Endodermal cell (in vitro differentiated cells): ENCODE results near the gene MXRA7. TPM values are rescaled to one million over a fixed set of nuclear protein-coding genes. Genes with fewer than 3 reads are reported as not detected.
A peak's percentile ranks its signal among the peaks of the same experiment; 100 is the strongest.

ENCODE experiments used
- DNase-seq: peaks from one replicate; pipeline ENCODE4 v3.0.0-alpha.2; 2017
- H3K27ac ChIP-seq: 2 replicates; pipeline ENCODE4 v1.5.1; 2013; ENCODE audit warnings: mild to moderate bottlenecking, low read depth, low read length, moderate library complexity
- H3K27me3 ChIP-seq: 2 replicates; pipeline ENCODE4 v1.6.1; 2013; ENCODE audit warnings: mild to moderate bottlenecking, low read length, moderate library complexity; ENCODE audit not compliant: insufficient read depth, control insufficient read depth, poor library complexity, severe bottlenecking
- H3K36me3 ChIP-seq: 2 replicates; pipeline ENCODE4 v1.7.0; 2013; ENCODE audit warnings: mild to moderate bottlenecking, low read length, moderate library complexity; ENCODE audit not compliant: control insufficient read depth, insufficient read depth
- H3K4me1 ChIP-seq: one replicate; pipeline ENCODE4 v1.7.0; 2013; ENCODE audit warnings: low read length; ENCODE audit not compliant: control insufficient read depth, insufficient read depth
- H3K4me3 ChIP-seq: 2 replicates; pipeline ENCODE4 v1.5.1; 2013; ENCODE audit warnings: mild to moderate bottlenecking, low read length, moderate library complexity
- H3K9ac ChIP-seq: 2 replicates; pipeline ENCODE4 v1.6.1; 2013; ENCODE audit warnings: mild to moderate bottlenecking, low read length, moderate library complexity; ENCODE audit not compliant: poor library complexity, severe bottlenecking; ENCODE audit errors: extremely low read depth
- H3K9me3 ChIP-seq: 2 replicates; pipeline ENCODE4 v1.6.1; 2013; ENCODE audit warnings: mild to moderate bottlenecking, low read length, moderate library complexity; ENCODE audit not compliant: control insufficient read depth
- H3K27ac Mint-ChIP-seq: 2 replicates; pipeline ENCODE4 v1.8.0; 2020; ENCODE audit warnings: mixed read lengths
- H3K27me3 Mint-ChIP-seq: 2 replicates; pipeline ENCODE4 v1.8.0; 2021; ENCODE audit warnings: mild to moderate bottlenecking, mixed read lengths; ENCODE audit not compliant: insufficient read depth
- H3K36me3 Mint-ChIP-seq: 2 replicates; pipeline ENCODE4 v1.8.0; 2020; ENCODE audit warnings: low read depth, mixed read lengths
- H3K4me1 Mint-ChIP-seq: 2 replicates; pipeline ENCODE4 v1.8.0; 2020; ENCODE audit warnings: mixed read lengths
- H3K4me3 Mint-ChIP-seq: 2 replicates; pipeline ENCODE4 v1.8.0; 2020; ENCODE audit warnings: mild to moderate bottlenecking, moderate library complexity, mixed read lengths
- H3K9me3 Mint-ChIP-seq: 2 replicates; pipeline ENCODE4 v1.8.0; 2020; ENCODE audit warnings: mild to moderate bottlenecking, mixed read lengths
- CTCF ChIP-seq: fragments of 200-600 bp; sonication (generic); conservative IDR thresholded peaks from 2 replicates; pipeline ENCODE4 v1.5.0; 2021; ENCODE audit warnings: antibody characterized with exemption, mild to moderate bottlenecking
- WGBS, 2 experiments: methylation state at CpG; one replicate each; pipeline versions ENCODE4 v1.1.5 to v1.1.7; 2013; ENCODE audit warnings: missing lambda C conversion rate in 2 of 2, mixed read lengths in 1 of 2; ENCODE audit not compliant: insufficient coverage in 1 of 2, insufficient read length in 1 of 2; 5-methylcytosine and 5-hydroxymethylcytosine counted together
- microRNA-seq: library from miRNA; unstranded; fragments of <30 nt; microRNA quantifications from one replicate; pipeline ENCODE4 v1.2.0, GENCODE V29; 2020; ENCODE audit warnings: borderline microRNAs expressed
- total RNA-seq, 2 donors: library from RNA; stranded (reverse); fragmentation: NEBNext Ultra II Directional in 1 of 2; extraction: Animal tissue kit (Norgen Biotek cat#: 25700) in 1 of 2; gene quantifications; 2 replicates in 1 of 2; 3 replicates in 1 of 2; pipeline ENCODE4 v1.2.1, GENCODE V29; 2021

MXRA7 gene
- total RNA-seq, 2 donors from 2014 or later, result 61.6 to 77.1 TPM

- no peaks in the 10 kb centered on the region for H3K27me3 Mint-ChIP-seq
- TF ChIP-seq CTCF, result no peak
- no peak overlapping the region for H3K4me3 ChIP-seq
- no peaks in the 10 kb centered on the region for H3K4me1 ChIP-seq
- WGBS, 2 experiments, result 90 to 94% methylated on average over 6 to 10 of the region's 10 CpGs
- H3K9me3 ChIP-seq, result no peaks in the 10 kb centered on the region
- no peaks in the 10 kb centered on the region for H3K36me3 Mint-ChIP-seq
- no peaks in the 10 kb centered on the region for H3K27me3 ChIP-seq
- H3K4me3 Mint-ChIP-seq, result no peak overlapping the region
- no peak overlapping the region for H3K27ac ChIP-seq
- H3K9ac ChIP-seq, result no peak overlapping the region
- no peak overlapping the region for H3K27ac Mint-ChIP-seq
- no peaks in the 10 kb centered on the region for H3K9me3 Mint-ChIP-seq
- no peak for DNase-seq
- peaks cover 17% of the 10 kb centered on the region for H3K4me1 Mint-ChIP-seq
- no peaks in the 10 kb centered on the region for H3K36me3 ChIP-seq
Observed at GRCh38 chr17:76631821-76632565, 78.8 kb downstream of the MXRA7 start.

- peaks cover 17% of the 10 kb centered on the region for H3K4me1 Mint-ChIP-seq
- peak; percentile 72 for DNase-seq
- peaks cover 4% of the 10 kb centered on the region for H3K27me3 Mint-ChIP-seq
- H3K27ac Mint-ChIP-seq, result no peak overlapping the region
- Histone ChIP-seq H3K36me3 (no peaks in the 10 kb centered on the region), H3K4me1 (no peaks in the 10 kb centered on the region), H3K9ac (no peak overlapping the region), H3K27ac (no peak overlapping the region), H3K27me3 (no peaks in the 10 kb centered on the region), H3K9me3 (no peaks in the 10 kb centered on the region), H3K4me3 (no peak overlapping the region)
- no peaks in the 10 kb centered on the region for H3K36me3 Mint-ChIP-seq
- WGBS, 2 experiments, result 71 to 76% methylated on average over 5 to 6 of the region's 6 CpGs
- H3K4me3 Mint-ChIP-seq, result no peak overlapping the region
- no peaks in the 10 kb centered on the region for H3K9me3 Mint-ChIP-seq
- TF ChIP-seq CTCF, result no peak
Observed at GRCh38 chr17:76630151-76630550, 80.6 kb downstream of the MXRA7 start.

Small RNAs within 50 kb of the gene (microRNA-seq; reads per million reads assigned to microRNA genes)
- 0.89 reads per million for gene MIR636

Other genes starting within 250 kb of the MXRA7 start
- not detected for gene AANAT, start 243.4 kb downstream of the MXRA7 start, total RNA-seq
- 10 to 100 TPM; 28.5 to 31.1 TPM for gene RHBDF2, start 209.5 kb downstream of the MXRA7 start, total RNA-seq
- gene CYGB, start 173.3 kb downstream of the MXRA7 start, total RNA-seq, result 1 to 10 TPM; 2.0 to 3.4 TPM
- 1 to 10 TPM; 3.2 to 4.8 TPM for gene PRCD, start 170.9 kb downstream of the MXRA7 start, total RNA-seq
- gene ST6GALNAC2, start 125.1 kb downstream of the MXRA7 start, total RNA-seq, result 10 to 100 TPM; 15.1 to 26.9 TPM
- gene ST6GALNAC1, start 67.2 kb downstream of the MXRA7 start, total RNA-seq, result not detected
- gene JMJD6, start 15.6 kb upstream of the MXRA7 start, total RNA-seq, result 10 to 100 TPM; 17.0 to 20.3 TPM
- 10 to 100 TPM; 31.3 to 39.9 TPM for gene METTL23, start 15.9 kb upstream of the MXRA7 start, total RNA-seq
- 100 to 1,000 TPM; 255 to 307 TPM for gene SRSF2, start 26.4 kb upstream of the MXRA7 start, total RNA-seq
- gene MFSD11, start 27.2 kb upstream of the MXRA7 start, total RNA-seq, result 10 to 100 TPM; 29.3 to 33.3 TPM
- 1 to 10 TPM; 2.9 to 3.3 TPM for gene MGAT5B, start 157.4 kb upstream of the MXRA7 start, total RNA-seq